Dermis blood vessel endothelial cell (primary cell): ENCODE measurements around the gene MSL3B.
"Not testable (repeated sequence)": the region's sequence is repeated elsewhere in the genome, so short reads cannot be mapped to it uniquely, and the experiment has no call there.

ENCODE experiments used
- DNase-seq: peaks from one replicate; pipeline ENCODE4 v3.0.0; 2010

The MSL3B gene

DNA sequence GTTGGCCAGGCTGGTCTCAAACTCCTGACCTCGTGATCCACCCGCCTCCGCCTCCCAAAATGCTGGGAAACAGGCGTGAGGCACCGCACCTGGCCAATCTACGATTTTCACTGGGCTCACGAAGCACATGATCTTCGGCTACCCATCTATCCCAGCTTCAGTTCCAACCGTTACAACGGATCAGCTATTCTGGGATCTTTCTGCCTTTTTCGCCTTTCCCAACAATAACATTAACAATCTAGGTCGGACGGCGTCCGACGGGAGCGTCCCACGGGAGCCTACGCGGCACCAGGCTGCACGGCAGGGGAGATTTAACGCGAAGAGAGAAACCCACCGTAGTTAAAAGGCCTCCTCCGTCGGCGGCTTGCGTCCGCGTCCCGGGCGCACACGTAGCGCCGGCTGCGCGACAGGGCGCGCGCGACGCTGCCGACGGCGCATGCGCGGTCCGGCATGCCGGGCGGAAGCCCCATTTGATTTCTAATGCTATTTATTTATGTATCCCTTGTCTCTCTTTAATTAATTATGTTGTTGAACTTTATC is at the start of gene MSL3B:
Gene MSL3B (minus strand): TSS at position 394 of the 540 bp plus-strand sequence.
- DNase-seq: peak; percentile 77

DNA sequence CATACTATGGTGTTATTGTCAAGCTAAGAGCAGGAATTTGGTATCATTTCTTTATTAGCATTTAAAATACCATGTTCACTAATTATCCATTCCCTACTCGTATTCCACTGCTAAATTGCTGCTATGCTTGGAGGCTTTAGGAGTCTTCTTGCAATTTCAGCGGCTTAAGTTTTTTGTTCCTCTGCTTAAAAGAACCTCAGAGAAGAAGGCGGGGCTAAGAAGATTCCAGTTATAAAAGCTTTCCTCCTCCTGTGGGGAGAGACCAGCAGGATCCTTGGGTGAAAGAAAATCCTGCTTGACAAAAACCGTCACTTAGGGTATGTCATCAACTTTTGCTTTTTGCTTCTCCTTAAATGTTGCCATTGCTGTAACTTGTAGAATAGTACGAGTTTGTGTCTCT is 48.9 kb upstream of the MSL3B start, which contains the start of gene TRPM8:
Gene TRPM8 (plus strand): TSS at position 258 of the 400 bp plus-strand sequence. CDS start 9,165 bp downstream, outside the sequence.
- no peak for DNase-seq

DNA sequence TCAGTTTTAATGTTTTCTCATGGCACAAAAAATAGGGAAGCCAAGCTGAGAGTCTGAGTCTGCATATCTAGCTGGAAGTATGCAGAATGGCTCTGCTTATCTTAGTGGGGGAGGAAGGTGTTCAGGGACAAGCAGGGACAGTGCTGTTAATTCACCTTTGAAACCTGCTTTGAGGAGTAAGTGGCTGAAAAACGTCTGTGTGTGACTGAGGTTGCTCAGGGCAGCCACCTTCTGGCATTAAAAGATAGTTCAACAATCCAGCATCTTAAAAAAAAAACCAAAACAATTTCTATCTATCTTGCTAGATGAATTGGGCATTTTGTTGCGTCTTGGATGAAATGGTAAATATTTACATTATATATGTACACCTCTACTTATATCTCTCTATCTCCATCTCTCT is 46.9 kb upstream of the MSL3B start:
- DNase-seq: peak; percentile 20

DNA sequence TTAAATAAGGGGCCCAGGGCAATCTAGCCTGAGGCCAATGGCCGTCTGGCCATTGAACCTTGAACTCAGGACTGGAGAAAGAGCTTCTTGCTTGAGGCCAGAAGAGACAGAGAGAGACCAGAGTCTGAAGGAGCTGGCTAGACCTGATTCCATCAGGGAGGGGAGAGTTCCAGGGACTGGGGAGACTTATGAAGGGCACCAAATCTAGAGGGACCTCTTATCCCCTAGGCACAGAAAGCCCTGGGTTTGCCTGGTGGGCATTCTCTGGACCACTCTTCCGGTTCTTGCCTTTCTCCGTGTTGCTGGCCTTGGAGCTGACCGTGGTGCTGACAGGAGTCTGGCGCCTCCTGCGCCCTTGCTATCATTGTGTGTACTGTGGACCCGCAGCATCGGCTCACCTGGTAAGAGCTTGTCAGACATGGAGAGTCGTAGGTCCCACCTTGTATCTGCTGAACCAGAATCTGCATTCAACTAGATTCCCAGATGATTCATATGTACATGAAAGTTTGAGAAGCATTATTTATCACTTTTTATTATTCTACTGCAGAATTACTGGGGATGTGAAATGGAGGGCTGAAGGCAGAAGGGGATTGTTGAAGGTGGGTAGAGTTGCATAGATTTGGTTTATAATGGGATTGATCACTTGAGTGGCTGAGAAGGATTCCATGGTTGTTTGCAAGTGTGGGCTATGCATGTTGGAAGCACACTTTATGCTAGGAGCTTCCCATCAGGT is 44.7 kb upstream of the MSL3B start:
- peak; percentile 58 for DNase-seq

DNA sequence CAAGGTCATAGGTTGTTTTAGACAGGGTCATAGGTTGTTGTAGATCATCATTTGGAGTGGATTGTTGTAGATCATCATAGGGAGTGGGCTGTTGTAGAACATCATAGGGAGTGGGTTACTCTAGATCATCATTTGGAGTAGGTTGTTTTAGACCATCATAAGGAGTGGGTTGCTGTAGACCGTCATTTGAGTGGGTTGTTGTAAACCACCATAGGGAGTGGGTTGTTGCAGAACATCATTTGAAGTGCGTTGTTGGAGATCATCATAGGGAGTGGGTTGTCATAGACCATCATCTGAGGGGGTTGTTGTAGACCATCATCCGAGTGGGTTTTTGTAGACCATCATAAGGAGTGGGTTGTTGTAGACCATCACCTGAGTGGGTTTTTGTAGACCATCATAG is 39.4 kb upstream of the MSL3B start:
- DNase-seq: no peak

DNA sequence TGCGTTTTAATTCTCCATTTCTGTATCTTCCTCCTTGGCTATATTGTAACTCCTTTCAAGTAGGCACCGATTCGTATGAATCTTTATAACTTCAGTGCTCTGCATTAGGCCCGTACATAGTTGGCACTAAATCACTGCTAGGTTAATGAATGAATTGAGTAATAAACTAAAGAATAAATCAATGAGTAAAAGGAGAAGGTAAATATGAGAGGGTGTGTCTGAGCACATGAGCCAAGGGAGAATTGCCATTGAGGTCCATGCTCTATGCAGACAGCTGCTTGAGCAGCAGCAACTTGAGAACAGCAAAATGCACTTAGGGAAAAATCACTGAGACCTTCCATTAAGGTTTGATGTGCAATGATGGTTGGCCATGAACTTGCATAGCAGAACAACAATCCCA is 37.8 kb upstream of the MSL3B start:
- no peak for DNase-seq

DNA sequence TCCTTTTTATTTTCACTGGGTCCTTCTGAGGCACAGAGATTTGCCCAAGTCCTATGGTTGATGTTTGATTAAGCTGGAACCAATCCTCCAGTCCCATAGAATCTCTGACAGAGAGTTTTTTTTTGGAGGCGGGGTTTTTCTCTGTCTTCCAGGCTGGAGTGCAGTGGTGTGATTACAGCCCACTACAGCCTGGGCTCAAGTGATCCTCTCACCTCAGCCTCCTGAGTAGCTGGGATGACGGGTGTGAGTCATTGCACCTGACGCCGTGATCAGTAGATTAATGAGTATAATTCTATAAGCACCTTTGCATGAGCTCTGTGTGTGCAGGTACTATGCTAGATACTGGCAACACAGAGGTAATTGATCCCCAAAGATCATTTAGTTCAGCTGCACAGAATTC is 33.7 kb upstream of the MSL3B start:
- no peak for DNase-seq

DNA sequence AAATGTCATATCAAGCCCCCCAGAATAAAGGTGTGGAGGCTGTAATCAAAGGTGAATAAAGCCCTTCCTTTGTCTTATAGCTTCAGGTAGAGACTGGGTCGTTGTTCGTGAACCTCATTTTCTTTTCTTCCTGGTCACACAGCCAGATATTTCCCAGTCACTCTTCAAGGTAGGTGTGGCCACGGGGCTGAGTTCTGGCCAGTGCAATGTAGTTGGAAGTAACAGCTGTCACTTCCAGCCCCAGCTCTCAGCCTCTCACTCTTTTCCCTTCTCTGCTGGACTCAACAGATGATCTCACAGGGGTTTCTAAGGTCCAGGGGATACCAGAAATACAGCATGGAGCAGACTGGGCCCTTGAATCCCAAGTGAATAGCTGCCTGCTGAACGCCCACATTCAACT is 33.2 kb upstream of the MSL3B start:
- DNase-seq: no peak

DNA sequence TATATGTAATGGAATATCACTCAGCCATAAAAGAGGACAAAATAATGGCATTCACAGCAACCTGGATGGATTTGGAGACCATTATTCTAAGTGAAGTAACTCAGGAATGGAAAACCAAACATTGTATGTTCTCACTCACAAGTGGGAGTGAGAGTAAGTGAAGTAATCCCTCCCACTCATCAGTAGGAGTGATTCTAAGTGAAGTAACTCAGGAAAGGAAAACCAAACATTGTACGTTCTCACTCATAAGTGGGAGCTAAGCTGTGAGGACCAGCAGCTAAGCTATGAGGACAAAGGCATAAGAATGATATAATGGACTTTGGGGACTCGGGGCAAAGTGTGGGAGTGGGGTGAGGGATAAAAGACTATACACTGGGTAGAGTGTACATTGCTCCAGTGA is 28.1 kb upstream of the MSL3B start:
- DNase-seq: not testable (repeated sequence)

DNA sequence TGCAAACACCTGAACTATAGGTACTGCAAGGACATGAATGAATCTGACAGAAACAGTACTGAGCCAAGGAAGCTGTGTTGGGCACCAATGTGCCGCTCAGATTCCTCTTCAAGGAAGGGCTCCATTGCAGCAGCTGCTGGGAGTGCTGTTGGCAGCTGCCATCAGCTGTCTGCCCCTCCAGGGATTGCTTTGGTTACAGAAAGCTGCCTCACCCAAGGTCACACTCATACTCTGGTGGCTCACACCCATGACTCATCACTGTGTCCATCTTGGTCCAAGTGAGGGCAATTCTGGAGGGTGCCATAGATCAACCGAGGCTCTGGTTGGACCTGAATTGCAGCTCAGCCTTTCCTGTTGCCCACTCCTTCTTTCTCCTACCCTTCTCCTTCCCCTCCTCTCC is 24.6 kb upstream of the MSL3B start:
- no peak for DNase-seq

DNA sequence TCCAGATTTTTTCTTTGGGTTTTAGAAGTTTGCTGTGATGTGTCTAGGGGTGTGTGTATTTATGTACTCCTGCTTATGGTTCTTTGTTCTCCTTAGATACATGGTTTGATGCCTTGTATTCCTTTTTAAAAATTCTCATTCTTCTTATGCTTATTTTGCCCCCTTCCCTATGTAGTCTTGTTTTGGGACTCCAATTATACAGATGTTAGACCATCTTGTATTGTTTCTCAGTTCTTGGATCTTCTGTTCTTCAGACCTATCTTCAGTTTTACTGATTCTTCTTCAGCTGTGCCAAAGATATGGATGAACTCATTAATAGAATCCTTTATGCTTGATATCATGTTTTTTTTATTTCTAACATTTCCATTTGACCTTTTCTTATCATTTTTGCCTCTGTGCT is 14.2 kb upstream of the MSL3B start:
- DNase-seq: no peak

DNA sequence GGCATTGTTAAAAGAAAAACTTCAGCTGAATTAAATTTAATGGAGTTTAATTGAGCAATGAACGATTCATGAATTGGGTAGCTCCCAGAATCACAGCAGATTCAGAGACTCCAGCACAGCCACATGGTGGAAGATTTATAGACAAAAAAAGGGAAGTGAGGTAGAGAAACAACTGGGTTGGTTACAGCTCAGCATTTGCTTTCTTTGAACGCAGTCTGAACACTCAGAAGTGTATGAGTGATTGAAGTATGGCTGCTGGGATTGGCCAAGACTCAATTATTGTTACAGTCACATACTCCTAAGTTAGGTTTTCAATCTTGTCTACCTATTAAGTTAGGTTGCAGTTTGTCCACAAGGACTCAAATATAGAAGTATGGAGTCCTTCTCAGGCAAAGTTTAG is 3.9 kb upstream of the MSL3B start:
- DNase-seq: not testable (repeated sequence)

DNA sequence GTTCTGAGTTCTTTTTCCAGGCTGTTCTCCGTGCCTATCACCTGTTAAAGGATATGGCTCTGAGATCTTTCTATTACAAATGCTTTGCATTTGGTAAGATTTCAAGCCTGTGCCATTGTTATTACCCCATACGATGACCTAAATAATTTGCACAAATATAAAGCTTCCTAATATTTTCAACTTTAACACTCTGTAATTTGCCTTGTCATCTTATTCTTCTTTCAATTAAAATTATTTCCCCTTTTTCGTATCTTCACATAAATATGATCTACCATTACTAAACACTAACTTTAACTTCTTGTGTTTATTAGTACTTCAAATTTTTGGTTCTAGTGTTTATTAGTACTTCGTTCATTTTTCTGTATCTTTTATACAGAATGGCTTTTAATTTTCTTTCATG is 3.2 kb upstream of the MSL3B start:
- DNase-seq: no peak

DNA sequence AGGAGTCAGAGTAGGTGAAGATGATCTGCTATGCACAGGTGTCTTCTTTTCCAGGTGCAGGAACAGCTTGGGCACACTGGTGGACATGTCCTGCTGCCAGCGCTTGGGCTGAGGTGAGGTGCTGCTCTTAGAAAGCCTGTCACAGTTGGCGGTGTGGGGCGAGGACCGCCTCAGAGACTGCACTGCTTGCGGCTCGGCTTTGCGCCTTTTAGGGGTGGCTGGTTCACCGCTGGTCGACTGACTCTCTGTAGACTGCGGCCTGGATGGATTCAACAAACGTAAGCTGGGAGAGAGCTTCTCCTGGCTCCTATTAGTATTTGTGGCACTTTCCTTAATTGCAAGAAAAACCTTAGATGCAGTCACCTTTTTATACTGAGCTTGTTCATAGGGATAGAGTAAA is 1.7 kb downstream of the MSL3B start:
- DNase-seq: no peak

DNA sequence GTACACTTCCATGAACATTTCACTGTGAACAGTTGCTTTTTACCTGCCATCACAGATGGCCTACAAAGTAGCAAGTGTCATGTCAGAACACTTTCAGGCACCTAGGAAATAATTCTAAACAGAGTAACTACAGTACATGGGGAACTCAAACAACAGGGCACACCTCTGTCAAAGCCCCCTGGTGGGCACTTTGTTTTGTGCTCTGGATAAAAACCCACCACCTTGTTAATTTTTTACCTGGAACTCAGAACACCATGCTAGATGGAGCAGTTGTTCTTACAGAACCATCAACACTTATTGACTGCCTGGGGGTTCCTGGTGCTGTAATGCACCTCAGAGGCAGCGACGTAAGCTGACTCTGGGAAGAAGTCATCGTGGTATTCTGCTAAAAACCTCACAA is 2.3 kb downstream of the MSL3B start:
- no peak for DNase-seq

DNA sequence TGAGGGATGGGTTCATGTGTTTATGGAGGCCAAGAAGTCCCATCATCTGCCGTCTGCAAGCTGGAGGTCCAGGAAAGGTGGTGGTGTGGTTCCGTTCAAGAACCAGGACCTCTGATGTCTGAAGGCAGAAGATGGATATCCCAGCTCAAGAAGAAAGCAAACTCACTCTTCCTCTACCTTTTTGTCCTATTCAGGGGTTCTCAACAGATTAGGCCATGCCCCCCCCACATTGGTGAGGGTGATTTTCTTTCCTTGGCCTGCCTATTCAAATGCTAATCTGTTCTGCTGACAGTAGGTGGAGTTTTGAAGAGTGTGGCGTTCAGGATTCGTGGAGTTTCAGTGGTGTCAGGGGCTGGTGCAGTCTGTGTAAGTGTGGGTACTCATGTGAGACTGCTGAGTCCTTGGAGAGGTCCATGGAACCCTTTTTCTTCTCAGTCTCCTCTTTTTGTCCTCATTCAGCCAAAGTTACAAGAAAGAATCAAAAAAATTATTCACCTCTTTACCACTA is 5.9 kb downstream of the MSL3B start:
- no peak for DNase-seq

DNA sequence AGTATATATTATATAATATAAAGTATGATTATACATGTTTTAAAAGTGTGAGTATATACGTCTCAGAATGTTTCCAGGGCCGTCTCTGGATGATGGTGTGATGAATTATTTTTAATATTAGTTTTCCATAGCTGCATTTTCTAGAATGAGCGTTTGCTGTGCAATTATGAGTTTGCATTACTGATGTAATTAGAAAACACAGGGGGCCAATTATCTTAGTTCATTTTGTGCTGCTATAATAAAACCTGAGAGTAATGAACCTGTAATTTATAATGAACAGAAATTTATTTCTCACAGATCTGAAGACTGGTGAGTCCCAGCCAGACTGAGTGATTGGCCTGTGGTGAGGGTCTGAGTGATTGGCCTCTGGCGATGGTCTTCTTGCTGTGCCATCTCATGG is 9.9 kb downstream of the MSL3B start:
- no peak for DNase-seq

DNA sequence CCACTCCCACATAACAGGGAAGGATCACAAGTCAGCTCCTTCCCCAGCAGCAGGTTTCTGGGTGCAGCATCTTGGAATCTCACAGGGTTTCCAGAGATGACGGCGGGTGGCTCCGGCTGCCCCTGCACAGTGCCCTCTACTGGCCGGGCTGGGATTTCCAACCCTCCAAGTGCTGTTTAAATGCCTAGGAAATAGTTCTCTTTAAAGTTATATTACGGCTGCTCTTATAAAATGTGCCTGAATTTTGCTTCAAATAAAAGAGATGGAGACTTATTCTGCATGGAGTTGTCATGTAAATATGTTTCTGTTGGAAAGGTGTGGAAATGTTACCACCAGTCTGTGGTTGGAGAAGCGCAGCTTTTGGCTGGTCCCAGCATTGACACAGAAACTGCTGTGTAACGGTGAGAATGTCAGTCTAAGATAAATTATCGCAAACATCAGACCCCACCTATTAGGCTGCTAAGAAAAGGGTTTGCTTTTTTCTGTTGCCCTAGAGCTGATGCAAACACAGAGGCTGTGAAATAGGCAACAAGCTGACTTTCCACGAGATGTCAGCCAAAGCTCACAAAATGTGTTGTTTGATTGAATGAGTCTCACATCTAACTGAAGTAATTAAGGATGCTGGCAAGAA is 10.6 kb downstream of the MSL3B start:
- peak; percentile 60 for DNase-seq

DNA sequence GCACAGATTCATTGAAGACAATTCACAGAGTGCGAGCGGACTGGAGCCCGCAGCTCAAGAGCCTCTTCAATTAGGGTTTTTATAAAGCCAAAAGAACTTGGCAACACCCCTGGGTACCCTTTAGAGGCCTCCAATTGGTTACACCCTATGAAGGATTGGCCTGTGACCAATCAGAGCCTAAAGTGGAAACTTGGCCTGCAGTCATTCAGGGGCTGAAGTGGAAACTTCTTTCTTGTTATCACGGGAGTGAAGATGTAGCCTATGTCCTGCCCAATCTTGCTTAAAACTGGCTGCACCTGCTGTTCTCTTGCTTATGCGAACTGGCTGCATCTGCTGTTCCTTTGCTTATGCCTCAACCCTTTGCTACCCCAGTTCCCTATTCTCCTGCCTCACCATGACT is 12.0 kb downstream of the MSL3B start:
- no peak for DNase-seq

DNA sequence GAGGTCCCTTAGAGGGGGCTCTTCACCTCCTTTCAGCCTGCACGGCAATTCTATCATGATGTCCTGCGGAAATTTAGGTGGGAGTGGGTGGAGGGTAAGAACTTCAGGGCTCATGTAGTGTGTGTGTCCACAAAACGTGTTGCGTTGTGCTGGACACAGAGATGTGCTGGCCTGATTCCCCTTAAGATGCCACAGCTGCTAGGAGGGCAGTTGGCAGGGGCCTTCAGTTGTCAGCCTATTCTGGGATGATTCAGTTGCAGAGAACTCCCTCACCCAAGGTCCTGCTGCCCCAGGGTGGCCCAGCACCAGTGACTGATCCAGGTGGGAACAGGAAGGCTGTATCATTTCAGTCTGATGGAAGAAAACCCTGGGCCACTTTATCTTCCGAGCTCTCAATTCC is 12.8 kb downstream of the MSL3B start:
- no peak for DNase-seq

DNA sequence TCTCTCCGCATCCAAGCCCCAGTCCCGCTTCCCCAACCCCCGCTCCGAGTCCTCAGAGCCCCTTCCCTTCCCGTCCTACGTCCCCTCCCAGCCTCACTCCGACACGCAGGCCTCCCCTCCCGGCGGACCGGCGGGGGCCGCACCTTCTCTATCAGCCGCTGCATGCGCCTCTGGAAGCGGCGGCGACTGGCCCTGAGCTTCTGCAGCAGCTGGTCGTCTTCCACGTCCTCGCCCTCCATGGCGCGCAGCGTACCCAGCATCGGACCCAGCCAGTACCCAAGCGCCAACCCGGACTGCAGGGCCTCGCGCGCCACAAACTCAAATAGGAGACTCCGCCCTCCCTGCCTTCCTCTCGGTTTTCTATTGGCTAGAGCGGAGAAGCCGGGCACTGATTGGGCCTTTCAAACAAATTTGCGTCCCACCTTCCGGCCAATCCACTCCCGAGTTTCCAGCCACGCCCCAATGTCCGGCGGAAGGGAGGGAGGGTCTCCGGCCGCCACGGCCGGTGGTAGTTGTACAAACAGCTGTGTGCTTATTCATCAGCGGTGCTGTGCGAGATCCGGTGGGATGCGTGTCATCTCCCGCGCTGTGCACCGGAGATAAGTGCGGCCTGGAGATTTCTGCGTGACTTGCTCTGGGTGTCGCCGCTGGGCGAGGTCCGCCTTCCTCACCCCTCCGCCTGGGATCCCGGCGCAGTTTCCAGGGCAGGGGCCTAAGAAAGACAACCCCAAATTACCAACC is 13.8 kb downstream of the MSL3B start, which contains the start of gene HJURP:
Gene HJURP (minus strand): TSS at position 295 of the 741 bp plus-strand sequence. CDS start 35 bp downstream, at position 260.
- DNase-seq: peak; percentile 97

DNA sequence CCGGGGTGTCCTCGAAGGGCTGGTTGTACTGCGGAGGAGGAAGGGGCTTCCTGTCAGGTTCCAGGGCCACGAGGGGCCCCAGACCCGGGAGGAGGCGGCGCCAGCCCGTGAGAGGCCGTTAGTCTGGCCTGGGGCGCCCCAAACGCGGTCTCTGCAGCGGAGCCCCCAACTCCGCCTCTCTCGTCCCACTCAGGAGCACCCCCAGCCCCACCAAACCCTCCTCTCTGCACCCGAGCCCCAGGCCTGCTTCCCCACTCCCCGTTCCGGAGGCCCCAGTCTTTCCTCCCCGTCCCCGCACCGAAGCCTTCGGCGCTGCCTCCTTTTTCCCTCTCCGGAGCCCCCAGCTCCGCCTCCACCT is 14.3 kb downstream of the MSL3B start:
- no peak for DNase-seq

DNA sequence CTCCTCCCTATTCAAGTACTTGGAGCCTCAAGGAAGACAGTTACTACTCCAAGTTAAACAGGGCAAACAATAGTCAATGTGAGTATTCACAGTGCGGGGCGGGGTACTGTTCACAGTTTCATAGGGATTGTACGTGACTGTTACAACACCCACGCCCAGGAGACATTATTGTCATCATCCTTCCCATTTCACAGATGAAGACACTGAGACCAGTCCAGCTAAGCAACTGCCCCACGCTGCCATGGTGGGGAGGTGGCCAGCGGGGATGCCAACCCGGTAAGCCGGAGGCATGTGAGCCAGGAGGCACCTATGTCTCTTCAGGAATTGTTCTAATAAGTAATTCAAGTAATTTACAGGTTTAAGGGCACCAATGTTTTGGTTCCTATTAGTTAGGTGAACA is 14.8 kb downstream of the MSL3B start:
- peak; percentile 14 for DNase-seq
